Measurements from ENCODE around the gene PLXDC1.

GRCh38 chr17:39100530-39100929 lies 50.9 kb downstream of the PLXDC1 start:
- TF ChIP-seq POLR2A (IDR thresholded peaks at IDR 0.05) (no peak), CTCF (IDR thresholded peaks at IDR 0.05) (no peak)

Data from body of pancreas (tissue), 4 donors.